C4-2B (cell line): Measurements from ENCODE around the gene KANSL2.

Experiments
- CTCF ChIP-seq: fragments of 450-650 bp; conservative IDR thresholded peaks from 2 replicates; pipeline ENCODE4 v1.5.1; 2017; ENCODE audit warnings: mild to moderate bottlenecking
- ZFX ChIP-seq: fragments of 450-650 bp; IDR thresholded peaks from 2 replicates; pipeline ENCODE4 v1.6.1; 2017

- TF ChIP-seq ZFX, result no peak
- no peak for TF ChIP-seq CTCF
These were observed 46.8 kb upstream of the KANSL2 start for GRCh38 chr12:48728807-48729206.
